Measurements from ENCODE around the gene MGAT5. TPM values are rescaled to one million over a fixed set of nuclear protein-coding genes. Genes with fewer than 3 reads are reported as not detected.

The MGAT5 gene
- total RNA-seq, 2 experiments from 2014 or later: 11.6 to 13.0 TPM

DNA sequence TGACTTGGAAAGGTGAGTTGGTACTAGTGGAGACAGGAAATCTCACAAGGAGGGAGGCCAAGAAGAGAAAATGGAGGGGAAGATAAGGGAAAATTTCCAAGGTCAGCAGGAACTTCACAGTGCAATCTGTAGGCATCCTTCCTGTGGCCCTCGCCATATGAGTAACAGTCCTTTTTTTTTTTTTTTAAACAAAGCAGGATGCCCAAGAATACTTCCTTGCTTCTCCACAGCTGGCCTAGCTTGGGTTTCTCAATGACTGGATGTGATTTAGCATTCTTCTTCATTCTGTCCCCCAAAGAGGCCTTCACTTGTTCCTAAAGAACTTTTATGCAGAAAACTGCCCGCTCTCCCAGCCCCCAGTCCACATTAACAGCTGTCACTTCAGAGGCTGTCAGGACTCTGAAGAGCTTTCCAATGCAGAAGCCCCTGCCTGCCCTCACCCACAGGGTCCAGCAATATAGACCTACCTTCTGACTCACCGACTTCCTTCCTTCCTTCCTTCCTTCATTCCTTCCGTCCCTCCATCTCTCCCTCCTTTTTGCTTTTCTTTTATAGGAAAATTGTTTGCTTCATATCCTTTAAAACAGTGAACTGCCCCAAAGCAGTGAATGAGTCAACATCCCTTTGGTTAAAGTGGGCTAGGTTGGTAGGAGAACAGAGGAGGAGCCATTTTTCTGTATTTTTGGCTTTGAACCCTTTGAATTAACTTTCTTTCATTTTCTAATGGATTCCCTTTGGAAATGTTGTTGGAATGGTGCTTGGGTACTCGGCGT is 172.0 kb downstream of the MGAT5 start:
- Mint-ChIP-seq H3K9me3 (no peaks in the 10 kb centered on the region), H3K4me1 (ENCODE audit: low read depth) (peaks cover 2% of the 10 kb centered on the region), H3K27me3 (ENCODE audit: low read depth) (no peaks in the 10 kb centered on the region), H3K4me3 (no peak overlapping the region), H3K36me3 (ENCODE audit: low read depth) (peaks cover 21% of the 10 kb centered on the region), H3K27ac (no peak overlapping the region)
- CTCF ChIA-PET: interaction anchor here (1.2 kb wide), 1 partner anchor 14 kb away, joined by 4 read pairs; no protein-coding TSS in a partner anchor
- intact Hi-C loops (cut with micrococcal nuclease): no loop called here
- DNase-seq: no peak

DNA sequence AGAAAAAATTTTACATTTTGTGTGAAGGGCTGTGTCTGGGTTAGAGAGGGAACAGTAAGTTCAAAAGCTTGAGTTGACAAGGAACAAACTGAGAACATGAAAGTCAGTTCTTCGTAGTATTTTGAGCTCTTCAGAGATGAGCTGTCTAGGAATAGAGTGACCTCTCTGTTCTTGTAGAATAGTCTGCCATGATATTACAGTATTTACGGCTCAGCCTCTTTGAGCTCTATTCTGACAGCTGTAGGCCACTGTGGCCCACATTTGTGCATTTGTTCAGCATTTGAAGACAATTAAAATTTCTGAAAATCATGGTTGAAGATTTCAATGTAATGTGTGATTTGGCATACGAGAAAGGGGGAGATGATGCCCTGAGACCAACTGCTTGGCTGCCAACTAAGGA is 172.8 kb downstream of the MGAT5 start:
- Mint-ChIP-seq H3K36me3 (ENCODE audit: low read depth) (peaks cover 25% of the 10 kb centered on the region), H3K27ac (no peak overlapping the region), H3K9me3 (no peaks in the 10 kb centered on the region), H3K27me3 (ENCODE audit: low read depth) (no peaks in the 10 kb centered on the region), H3K4me1 (ENCODE audit: low read depth) (peaks cover 2% of the 10 kb centered on the region), H3K4me3 (no peak overlapping the region)
- CTCF ChIA-PET: interaction anchor here (0.6 to 1.2 kb wide), 2 partner anchors 15 to 176 kb away, joined by 3 to 4 read pairs; no protein-coding TSS in a partner anchor
- intact Hi-C loops (cut with micrococcal nuclease): no loop called here
- no peak for DNase-seq

DNA sequence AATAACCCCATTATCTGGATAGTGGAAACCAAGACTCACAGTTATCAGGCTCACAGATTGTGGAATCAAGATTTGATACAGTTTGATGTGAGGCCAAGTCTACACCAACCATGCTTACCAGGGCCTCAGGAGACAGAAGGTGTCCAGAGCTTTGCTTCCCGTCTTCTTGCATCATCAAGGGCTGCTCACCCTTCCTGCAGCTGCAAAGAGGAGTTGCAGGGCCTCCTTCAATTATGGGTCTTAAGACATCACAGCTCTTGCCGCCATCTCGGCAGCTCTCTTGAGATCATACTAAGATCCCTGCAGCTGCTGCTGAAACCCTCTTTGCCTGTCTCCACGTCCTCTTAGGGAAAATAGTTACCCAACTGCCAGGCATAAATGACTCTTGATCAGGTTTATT is 176.0 kb downstream of the MGAT5 start:
- no peak for DNase-seq
- peaks cover 2% of the 10 kb centered on the region for H3K4me1 Mint-ChIP-seq (ENCODE audit: low read depth)
- CTCF ChIA-PET: interaction anchor here (1.8 kb wide), 1 partner anchor 21 kb away, joined by 5 read pairs; no protein-coding TSS in a partner anchor
- H3K36me3 Mint-ChIP-seq (ENCODE audit: low read depth): peaks cover 22% of the 10 kb centered on the region
- no peaks in the 10 kb centered on the region for H3K27me3 Mint-ChIP-seq (ENCODE audit: low read depth)
- H3K9me3 Mint-ChIP-seq: no peaks in the 10 kb centered on the region
- no peak overlapping the region for H3K27ac Mint-ChIP-seq
- H3K4me3 Mint-ChIP-seq: no peak overlapping the region
- intact Hi-C loops (cut with micrococcal nuclease): no loop called here

DNA sequence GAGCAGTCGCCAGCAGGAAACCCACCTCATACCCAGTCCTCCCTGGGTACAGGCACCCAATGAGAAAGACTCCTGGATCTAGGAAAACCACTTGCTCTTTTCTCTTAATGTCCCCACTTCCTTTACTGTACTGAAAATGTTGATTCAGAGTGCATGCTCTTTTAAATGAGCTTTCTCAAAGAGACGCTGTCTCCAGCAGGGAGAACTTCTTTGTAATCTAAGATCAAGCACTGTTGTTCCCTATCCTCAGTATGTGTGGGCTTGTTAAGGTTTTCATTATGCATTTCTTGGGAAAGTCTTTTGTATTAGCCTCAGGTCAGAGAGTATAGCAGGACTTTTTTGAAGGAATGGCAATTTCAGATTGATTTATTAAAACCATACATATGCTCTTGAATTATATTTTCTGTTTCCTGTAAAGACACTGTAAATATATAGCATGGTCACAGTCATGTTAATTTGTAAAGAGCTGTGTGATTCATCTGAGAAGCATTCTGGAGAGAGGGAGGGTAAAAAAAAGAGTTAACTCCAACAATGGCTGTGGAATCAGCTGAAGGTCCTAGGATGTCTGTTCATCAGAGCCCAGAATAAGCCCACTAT is 178.1 kb downstream of the MGAT5 start:
- Mint-ChIP-seq H3K27ac (no peak overlapping the region), H3K9me3 (no peaks in the 10 kb centered on the region), H3K4me3 (no peak overlapping the region), H3K4me1 (ENCODE audit: low read depth) (no peaks in the 10 kb centered on the region), H3K27me3 (ENCODE audit: low read depth) (no peaks in the 10 kb centered on the region), H3K36me3 (ENCODE audit: low read depth) (peaks cover 20% of the 10 kb centered on the region)
- intact Hi-C loops (cut with micrococcal nuclease): no loop called here
- CTCF ChIA-PET: interaction anchor here (0.9 kb wide), 1 partner anchor 19 kb away, joined by 4 read pairs; no protein-coding TSS in a partner anchor
- DNase-seq: no peak

DNA sequence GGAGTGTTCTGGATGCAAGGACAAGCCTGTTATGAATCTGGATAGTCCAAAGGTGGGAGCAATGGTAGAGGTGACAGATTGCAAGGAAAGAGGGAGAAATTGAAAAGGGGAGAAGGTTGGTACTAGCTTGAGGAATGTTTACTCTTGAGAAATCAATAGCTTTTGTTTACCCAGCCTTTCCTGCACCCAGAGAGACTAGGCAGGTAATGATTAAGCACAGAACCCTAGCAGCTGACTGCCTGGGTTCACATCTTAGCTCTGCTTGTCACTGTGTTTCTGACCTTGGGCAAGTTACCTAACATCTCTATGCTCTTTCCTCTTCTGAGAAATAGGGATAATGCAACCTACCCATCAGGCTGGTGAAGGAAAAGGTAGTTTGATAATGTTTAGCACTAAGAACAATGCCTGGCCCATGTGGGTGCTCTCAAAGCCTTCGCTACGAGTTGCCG is 178.6 kb downstream of the MGAT5 start:
- H3K27ac Mint-ChIP-seq: no peak overlapping the region
- intact Hi-C loops (cut with micrococcal nuclease): no loop called here
- no peaks in the 10 kb centered on the region for H3K4me1 Mint-ChIP-seq (ENCODE audit: low read depth)
- no peaks in the 10 kb centered on the region for H3K9me3 Mint-ChIP-seq
- DNase-seq: no peak
- H3K4me3 Mint-ChIP-seq: no peak overlapping the region
- peaks cover 20% of the 10 kb centered on the region for H3K36me3 Mint-ChIP-seq (ENCODE audit: low read depth)
- CTCF ChIA-PET: interaction anchor here (0.7 to 0.9 kb wide), 2 partner anchors 11 to 19 kb away, joined by 3 to 4 read pairs; no protein-coding TSS in a partner anchor
- H3K27me3 Mint-ChIP-seq (ENCODE audit: low read depth): no peaks in the 10 kb centered on the region

DNA sequence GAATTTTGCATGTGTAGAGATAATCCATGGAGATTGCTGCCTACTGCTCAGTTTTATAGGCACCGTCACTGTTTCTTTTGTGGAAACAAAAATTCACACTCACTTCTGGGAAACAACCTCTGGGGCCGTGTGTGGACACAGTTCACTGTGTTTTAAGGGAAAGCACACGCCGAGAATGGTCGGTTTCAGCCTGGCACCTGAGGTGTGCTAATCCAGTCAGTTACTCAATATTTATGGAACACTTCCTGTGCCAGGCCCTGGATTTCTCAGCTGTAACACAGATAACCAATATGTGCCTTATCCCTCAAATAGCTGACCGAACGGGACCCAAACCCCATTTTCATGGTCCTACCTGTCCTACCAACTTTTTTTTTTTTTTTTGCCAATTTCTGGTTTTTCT is 179.6 kb downstream of the MGAT5 start:
- DNase-seq: no peak
- Mint-ChIP-seq H3K4me3 (no peak overlapping the region), H3K27ac (no peak overlapping the region), H3K9me3 (no peaks in the 10 kb centered on the region), H3K4me1 (ENCODE audit: low read depth) (no peaks in the 10 kb centered on the region), H3K27me3 (ENCODE audit: low read depth) (no peaks in the 10 kb centered on the region), H3K36me3 (ENCODE audit: low read depth) (peaks cover 19% of the 10 kb centered on the region)
- CTCF ChIA-PET: interaction anchor here (0.6 kb wide), 1 partner anchor 111 kb away, joined by 3 read pairs; no protein-coding TSS in a partner anchor
- intact Hi-C loops (cut with micrococcal nuclease): no loop called here

DNA sequence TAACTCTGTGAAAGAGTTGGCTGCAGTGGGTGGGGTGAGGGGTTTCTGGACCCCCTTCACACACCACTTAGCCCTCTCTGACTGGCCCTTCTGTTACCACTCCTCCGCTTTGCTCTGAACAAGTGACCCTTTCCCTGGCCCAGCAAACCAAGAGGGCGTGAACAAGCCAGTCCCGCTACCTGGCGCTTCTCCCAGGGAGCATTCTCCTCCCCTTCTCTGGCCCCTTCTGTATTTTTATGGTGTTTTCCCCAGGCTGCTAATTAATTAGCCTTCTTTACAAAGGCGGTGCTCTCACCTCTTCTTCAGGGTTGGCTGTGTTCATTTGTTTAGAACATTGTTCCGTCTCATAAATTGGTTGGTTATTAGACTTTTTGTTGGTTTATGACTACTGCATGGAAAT is 180.1 kb downstream of the MGAT5 start:
- no peak for DNase-seq
- H3K36me3 Mint-ChIP-seq (ENCODE audit: low read depth): peaks cover 18% of the 10 kb centered on the region
- no peaks in the 10 kb centered on the region for H3K9me3 Mint-ChIP-seq

DNA sequence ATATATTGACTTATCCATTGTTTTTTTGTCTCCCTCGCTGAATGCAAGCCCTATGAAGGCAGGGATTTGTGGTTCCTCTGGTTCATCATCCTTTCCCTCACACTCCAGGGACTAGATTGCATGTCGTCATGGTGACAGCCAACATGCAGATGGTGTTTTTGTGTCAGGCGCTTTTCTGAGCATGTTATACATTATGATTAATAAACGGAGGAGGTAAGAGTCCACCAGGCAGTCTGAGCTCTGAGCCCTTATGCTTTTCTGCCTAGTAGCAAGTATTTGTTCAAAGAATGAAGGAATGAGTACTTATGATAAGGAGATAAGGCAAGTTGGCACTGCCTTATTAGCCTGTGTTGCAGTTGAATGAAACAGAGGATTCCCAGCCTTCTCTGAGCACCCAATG is 181.6 kb downstream of the MGAT5 start:
- H3K36me3 Mint-ChIP-seq (ENCODE audit: low read depth): peaks cover 21% of the 10 kb centered on the region
- no peaks in the 10 kb centered on the region for H3K4me1 Mint-ChIP-seq (ENCODE audit: low read depth)
- CTCF ChIA-PET: interaction anchor here (4.6 kb wide), 1 partner anchor 16 kb away, joined by 19 read pairs; no protein-coding TSS in a partner anchor
- intact Hi-C loops (cut with micrococcal nuclease): no loop called here
- no peaks in the 10 kb centered on the region for H3K27me3 Mint-ChIP-seq (ENCODE audit: low read depth)
- H3K27ac Mint-ChIP-seq: no peak overlapping the region
- no peaks in the 10 kb centered on the region for H3K9me3 Mint-ChIP-seq
- DNase-seq: no peak
- no peak overlapping the region for H3K4me3 Mint-ChIP-seq

More for the DNA sequence above, 180.1 kb downstream of the MGAT5 start:
- CTCF ChIA-PET: no interaction called here
- Mint-ChIP-seq H3K27me3 (ENCODE audit: low read depth) (no peaks in the 10 kb centered on the region), H3K4me3 (no peak overlapping the region), H3K4me1 (ENCODE audit: low read depth) (no peaks in the 10 kb centered on the region), H3K27ac (no peak overlapping the region)
- intact Hi-C loops (cut with micrococcal nuclease): no loop called here

DNA sequence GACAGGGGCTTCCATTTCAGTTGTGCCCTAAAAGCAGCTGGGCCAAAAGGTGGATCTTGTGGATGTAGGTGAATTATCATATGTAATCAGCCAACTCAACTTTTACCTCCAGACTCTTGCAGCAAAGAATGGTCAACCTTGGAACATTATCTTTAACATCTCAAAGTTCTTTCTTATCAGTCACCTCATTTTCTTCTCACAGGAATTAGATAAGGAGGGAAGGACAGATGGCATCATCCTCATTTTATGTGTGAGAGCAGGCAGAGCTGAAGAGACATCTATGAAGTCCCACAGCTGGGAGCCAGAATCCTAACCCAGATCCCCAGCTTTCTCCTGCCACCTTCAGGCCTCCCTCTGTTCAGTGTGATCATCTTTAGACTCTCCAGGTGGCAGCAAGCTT is 182.1 kb downstream of the MGAT5 start:
- no peaks in the 10 kb centered on the region for H3K9me3 Mint-ChIP-seq
- no peak for DNase-seq
- peaks cover 18% of the 10 kb centered on the region for H3K36me3 Mint-ChIP-seq (ENCODE audit: low read depth)
- CTCF ChIA-PET: interaction anchor here (0.5 to 4.6 kb wide), 3 partner anchors 15 to 549 kb away, joined by 3 to 19 read pairs (median 3); no protein-coding TSS in a partner anchor
- H3K27me3 Mint-ChIP-seq (ENCODE audit: low read depth): no peaks in the 10 kb centered on the region
- no peaks in the 10 kb centered on the region for H3K4me1 Mint-ChIP-seq (ENCODE audit: low read depth)
- no peak overlapping the region for H3K27ac Mint-ChIP-seq
- H3K4me3 Mint-ChIP-seq: no peak overlapping the region
- intact Hi-C loops (cut with micrococcal nuclease): no loop called here

DNA sequence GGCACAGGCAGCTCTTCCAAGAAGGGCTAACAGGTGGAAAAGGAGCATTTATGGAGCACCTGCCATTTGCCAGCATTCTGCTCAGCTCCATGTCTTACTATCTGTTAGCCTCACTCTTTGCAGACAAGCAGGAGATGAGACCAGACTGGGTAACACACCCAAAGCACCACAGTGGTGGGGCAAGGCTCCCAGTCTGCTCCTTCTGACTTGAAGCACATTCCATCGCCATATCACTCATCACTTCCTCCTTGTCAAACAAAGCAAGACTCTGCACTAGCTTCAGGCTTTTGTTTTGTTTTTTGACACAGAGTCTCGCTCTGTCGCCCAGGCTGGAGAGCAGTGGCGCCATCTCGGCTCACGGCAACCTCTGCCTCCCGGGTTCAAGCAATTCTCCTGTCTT is 182.8 kb downstream of the MGAT5 start:
- Mint-ChIP-seq H3K27ac (no peak overlapping the region), H3K36me3 (ENCODE audit: low read depth) (peaks cover 14% of the 10 kb centered on the region), H3K27me3 (ENCODE audit: low read depth) (no peaks in the 10 kb centered on the region), H3K9me3 (no peaks in the 10 kb centered on the region), H3K4me3 (no peak overlapping the region), H3K4me1 (ENCODE audit: low read depth) (no peaks in the 10 kb centered on the region)
- CTCF ChIA-PET: interaction anchor here (0.8 to 4.6 kb wide), 2 partner anchors 15 to 318 kb away, joined by 3 to 19 read pairs; no protein-coding TSS in a partner anchor
- no peak for DNase-seq
- intact Hi-C loops (cut with micrococcal nuclease): no loop called here

DNA sequence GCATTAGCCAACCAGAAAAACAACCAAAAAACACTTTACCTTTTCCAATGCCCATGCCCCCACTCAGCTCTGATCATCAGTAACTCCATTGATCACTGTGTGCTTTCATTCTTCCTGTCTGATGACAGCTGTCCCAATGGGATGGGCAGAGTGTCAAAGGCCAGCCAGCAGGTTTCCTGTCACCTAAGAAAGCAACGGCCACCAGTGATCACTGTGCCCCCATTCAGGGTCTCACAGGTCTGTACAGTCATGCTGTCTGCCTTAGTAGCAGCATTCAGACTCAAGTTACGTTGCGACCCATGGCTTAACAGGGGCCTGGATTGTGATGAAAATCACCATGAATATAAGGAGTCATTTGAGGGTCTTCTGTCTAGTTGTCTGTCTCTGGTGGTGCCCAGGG is 184.5 kb downstream of the MGAT5 start:
- CTCF ChIA-PET: interaction anchor here (2.2 to 4.6 kb wide), 2 partner anchors 13 to 321 kb away, joined by 7 to 19 read pairs; no protein-coding TSS in a partner anchor
- no peak overlapping the region for H3K27ac Mint-ChIP-seq
- no peaks in the 10 kb centered on the region for H3K27me3 Mint-ChIP-seq (ENCODE audit: low read depth)
- H3K36me3 Mint-ChIP-seq (ENCODE audit: low read depth): peaks cover 15% of the 10 kb centered on the region
- H3K4me3 Mint-ChIP-seq: no peak overlapping the region
- intact Hi-C loops (cut with micrococcal nuclease): no loop called here
- DNase-seq: no peak
- H3K9me3 Mint-ChIP-seq: no peaks in the 10 kb centered on the region
- no peaks in the 10 kb centered on the region for H3K4me1 Mint-ChIP-seq (ENCODE audit: low read depth)

DNA sequence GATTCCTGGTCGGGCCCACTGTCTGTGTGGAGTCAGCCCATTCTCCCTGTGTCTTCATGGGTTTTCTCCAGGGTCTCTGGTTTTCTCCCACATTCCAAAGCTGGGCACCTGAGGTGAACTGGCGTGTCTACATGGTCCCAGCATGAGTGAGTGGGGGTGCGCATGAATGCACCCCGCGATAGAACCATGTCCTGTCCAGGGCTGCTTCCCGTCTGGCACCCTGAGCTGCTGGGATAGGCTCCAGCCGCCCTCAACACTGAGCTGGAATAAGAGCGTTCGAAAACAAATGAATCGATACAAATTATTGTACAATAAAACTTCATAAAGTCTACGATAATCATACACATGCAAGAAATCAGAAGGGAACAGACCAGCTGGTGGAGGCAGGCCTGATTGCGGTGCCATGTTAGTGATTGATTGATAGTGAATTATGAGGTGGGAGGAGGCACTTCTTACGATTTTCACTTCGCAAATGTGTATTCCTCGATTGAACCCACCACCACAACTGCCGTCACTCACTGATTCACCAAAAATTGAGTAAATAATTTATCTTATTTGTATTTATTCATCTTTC is 186.6 kb downstream of the MGAT5 start:
- DNase-seq: no peak
- Mint-ChIP-seq H3K27ac (no peak overlapping the region), H3K36me3 (ENCODE audit: low read depth) (peaks cover 8% of the 10 kb centered on the region), H3K27me3 (ENCODE audit: low read depth) (no peaks in the 10 kb centered on the region), H3K4me1 (ENCODE audit: low read depth) (no peaks in the 10 kb centered on the region), H3K4me3 (no peak overlapping the region), H3K9me3 (no peaks in the 10 kb centered on the region)
- CTCF ChIA-PET: no interaction called here
- intact Hi-C loops (cut with micrococcal nuclease): no loop called here

Measured in activated naive CD4-positive, alpha-beta T cell treated with anti-CD3 and anti-CD28 coated beads for 36 hours (primary cell).